Measurements from ENCODE around the gene CMPK2.
"Not testable (repeated sequence)": the region's sequence is repeated elsewhere in the genome, so short reads cannot be mapped to it uniquely, and the experiment has no call there.

The CMPK2 gene

GRCh38 chr2:6880200-6880733 lies 14.6 kb upstream of the CMPK2 start:
- no peak for DNase-seq (ENCODE audit: low read depth in 2 of 2)

- no peak for DNase-seq (ENCODE audit: low read depth in 2 of 2)
Observed at GRCh38 chr2:6879011-6879410, 13.3 kb upstream of the CMPK2 start.

GRCh38 chr2:6878549-6878948 lies 12.8 kb upstream of the CMPK2 start:
- DNase-seq (ENCODE audit: low read depth in 2 of 2), result no peak

- DNase-seq (ENCODE audit: low read depth in 2 of 2), result peak in 1 of 2 experiments; percentile 9
Observed at GRCh38 chr2:6877402-6878304, 11.9 kb upstream of the CMPK2 start, which contains the start of gene RSAD2. Gene RSAD2 (plus strand): TSS chr2:6877777. CDS start chr2:6877801, 24 bp downstream.

- no peak for DNase-seq (ENCODE audit: low read depth in 2 of 2)
Observed at GRCh38 chr2:6876309-6876708, 10.6 kb upstream of the CMPK2 start.

- DNase-seq (ENCODE audit: low read depth in 2 of 2), result no peak
Observed at GRCh38 chr2:6874032-6874431, 8.3 kb upstream of the CMPK2 start.

GRCh38 chr2:6872394-6872793 lies 6.7 kb upstream of the CMPK2 start:
- DNase-seq (ENCODE audit: low read depth in 2 of 2), result no peak

- no peak for DNase-seq (ENCODE audit: low read depth in 2 of 2)
Observed at GRCh38 chr2:6866982-6867381, 1.3 kb upstream of the CMPK2 start.

GRCh38 chr2:6866275-6866671 lies 566 bp upstream of the CMPK2 start:
- DNase-seq (ENCODE audit: low read depth in 2 of 2), result no peak

- no peak for DNase-seq (ENCODE audit: low read depth in 2 of 2)
Observed at GRCh38 chr2:6864923-6865345, 773 bp downstream of the CMPK2 start.

- DNase-seq (ENCODE audit: low read depth in 2 of 2), result no peak
Observed at GRCh38 chr2:6864231-6864754, 1.4 kb downstream of the CMPK2 start.

GRCh38 chr2:6863792-6864191 lies 1.9 kb downstream of the CMPK2 start:
- no peak for DNase-seq (ENCODE audit: low read depth in 2 of 2)

- DNase-seq (ENCODE audit: low read depth in 2 of 2), result no peak
Observed at GRCh38 chr2:6860296-6860695, 5.4 kb downstream of the CMPK2 start.

GRCh38 chr2:6858466-6859027 lies 7.2 kb downstream of the CMPK2 start:
- DNase-seq (ENCODE audit: low read depth in 2 of 2), result not testable (repeated sequence)

- DNase-seq (ENCODE audit: low read depth in 2 of 2), result no peak
Observed at GRCh38 chr2:6856548-6856920, 9.2 kb downstream of the CMPK2 start.

GRCh38 chr2:6855860-6856547 lies 9.7 kb downstream of the CMPK2 start:
- DNase-seq (ENCODE audit: low read depth in 2 of 2), result no peak

GRCh38 chr2:6854416-6854815 lies 11.3 kb downstream of the CMPK2 start:
- DNase-seq (ENCODE audit: low read depth in 2 of 2), result no peak

- no peak for DNase-seq (ENCODE audit: low read depth in 2 of 2)
Observed at GRCh38 chr2:6852195-6852594, 13.5 kb downstream of the CMPK2 start.

- no peak for DNase-seq (ENCODE audit: low read depth in 2 of 2)
Observed at GRCh38 chr2:6846967-6847681, 18.6 kb downstream of the CMPK2 start.

GRCh38 chr2:6846540-6846939 lies 19.2 kb downstream of the CMPK2 start:
- DNase-seq (ENCODE audit: low read depth in 2 of 2), result no peak

GRCh38 chr2:6845903-6846302 lies 19.8 kb downstream of the CMPK2 start:
- no peak for DNase-seq (ENCODE audit: low read depth in 2 of 2)
